ENCODE data around the gene ACAN.

- TF ChIP-seq CTCF (IDR thresholded peaks at IDR 0.05; ENCODE audit: extremely low read depth in 1 of 2, insufficient read depth in 1 of 2, low read depth in 1 of 2, low read length in 2 of 2), result no peak
- no peak for TF ChIP-seq EZH2 (IDR thresholded peaks at IDR 0.05; ENCODE audit: borderline replicate concordance, low read depth, low read length, severe bottlenecking)
Measured at GRCh38 chr15:88838667-88839066, 35.4 kb downstream of the ACAN start.
